H1 (cell line): Measurements from ENCODE around the gene HES4. TPM values are rescaled to one million over a fixed set of nuclear protein-coding genes. Genes with fewer than 3 reads are reported as not detected.

Source experiments
- CTCF ChIA-PET: fragments of 300-600 bp; sonication (Branson Sonifier 250); formaldehyde crosslinking; loops from one replicate; lab custom pipeline; 2021; ENCODE audit not compliant: partially characterized antibody; lab: Charles Lee
- POLR2A ChIA-PET: fragments of 300-600 bp; sonication (Branson Sonifier 250); formaldehyde crosslinking; loops from one replicate; lab custom pipeline; 2021; ENCODE audit warnings: inconsistent platforms; ENCODE audit not compliant: partially characterized antibody; lab: Charles Lee
- DNase-seq, 2 experiments: peaks; one replicate each; pipeline versions ENCODE4 v3.0.0 to v3.0.0-alpha.2; 2010 to 2022; ENCODE audit warnings: low spot score in 2 of 2, low read depth in 1 of 2, mixed read lengths in 1 of 2
- FAIRE-seq: peaks from 2 replicates; lab custom pipeline; 2011; peaks lifted over from hg19 to GRCh38; lab: Jason Lieb, UNC
- H2AFZ ChIP-seq: 2 replicates; pipeline ENCODE4 v1.8.1; 2012; ENCODE audit warnings: low read length, inconsistent platforms
- H2AK5ac ChIP-seq: 2 replicates; pipeline ENCODE4 v1.6.1; 2013; ENCODE audit warnings: low read depth, low read length
- H2BK120ac ChIP-seq: replicated peaks from 2 replicates; pipeline ENCODE3; 2013; ENCODE audit warnings: low read depth, low read length, inconsistent platforms
- H2BK12ac ChIP-seq: 2 replicates; pipeline ENCODE4 v1.6.1; 2013; ENCODE audit warnings: low read depth, low read length
- H2BK15ac ChIP-seq: 2 replicates; pipeline ENCODE4 v1.6.1; 2013; ENCODE audit warnings: low read length
- H2BK20ac ChIP-seq: 2 replicates; pipeline ENCODE4 v1.6.1; 2013; ENCODE audit warnings: low read length
- H2BK5ac ChIP-seq: 2 replicates; pipeline ENCODE4 v1.6.1; 2013; ENCODE audit warnings: low read depth, low read length
- H3K14ac ChIP-seq: 2 replicates; pipeline ENCODE4 v1.6.1; 2013; ENCODE audit warnings: inconsistent platforms; ENCODE audit not compliant: insufficient read length
- H3K18ac ChIP-seq: 2 replicates; pipeline ENCODE4 v1.6.1; 2013; ENCODE audit warnings: low read length; ENCODE audit errors: extremely low read depth
- H3K23ac ChIP-seq: 2 replicates; pipeline ENCODE4 v1.6.1; 2013; ENCODE audit warnings: inconsistent platforms; ENCODE audit not compliant: insufficient read length
- H3K23me2 ChIP-seq: 2 replicates; pipeline ENCODE4 v1.6.1; 2013; ENCODE audit warnings: low read depth, low read length
- H3K27ac ChIP-seq: 2 replicates; pipeline ENCODE4 v1.6.1; 2011; ENCODE audit warnings: low read depth, low read length, inconsistent platforms
- H3K27me3 ChIP-seq, 4 experiments: replicated peaks in 1 of 4; 1 replicate in 1 of 4; 2 replicates in 3 of 4; pipeline versions ENCODE4 v1.6.1 to v1.8.1; 2011 to 2013; ENCODE audit warnings: low read length in 3 of 4, mild to moderate bottlenecking in 3 of 4, inconsistent platforms in 2 of 4, mixed read lengths in 2 of 4, moderate library complexity in 1 of 4; ENCODE audit not compliant: control insufficient read depth in 3 of 4, insufficient read depth in 3 of 4; ENCODE audit errors: extremely low read depth in 1 of 4
- H3K36me3 ChIP-seq, 4 experiments: 2 replicates each; pipeline versions ENCODE4 v1.6.1 to v1.8.1; 2011 to 2013; ENCODE audit warnings: mild to moderate bottlenecking in 4 of 4, low read length in 3 of 4, moderate library complexity in 2 of 4, control low read depth in 1 of 4, inconsistent platforms in 1 of 4; ENCODE audit not compliant: insufficient read depth in 4 of 4, control insufficient read depth in 2 of 4
- H3K4ac ChIP-seq: replicated peaks from 2 replicates; pipeline ENCODE3; 2013; ENCODE audit warnings: low read length, low read depth, mixed read lengths, inconsistent platforms; ENCODE audit not compliant: insufficient read length
- H3K4me1 ChIP-seq, 4 experiments: replicated peaks in 1 of 4; 1 replicate in 1 of 4; 2 replicates in 3 of 4; pipeline versions ENCODE4 v1.6.1 to v1.8.1; 2011 to 2013; ENCODE audit warnings: low read length in 3 of 4, inconsistent platforms in 2 of 4, mixed read lengths in 1 of 4; ENCODE audit not compliant: insufficient read depth in 4 of 4, control insufficient read depth in 3 of 4
- H3K4me2 ChIP-seq, 2 experiments: 2 replicates each; pipeline versions ENCODE4 v1.6.1 to v1.8.1; 2011 to 2013; ENCODE audit warnings: low read depth in 2 of 2, low read length in 2 of 2, control low read depth in 1 of 2, inconsistent platforms in 1 of 2, mild to moderate bottlenecking in 1 of 2; ENCODE audit not compliant: insufficient read depth in 1 of 2
- H3K4me3 ChIP-seq, 4 experiments: fragments of 200-600, 300-600 bp in 1 of 4; sonication (generic), shearing (Covaris generic), sonication (Bioruptor Twin) in 1 of 4; 2 replicates each; pipeline versions ENCODE4 v1.5.1 to v1.8.1; 2011 to 2016; ENCODE audit warnings: low read length in 4 of 4, low read depth in 3 of 4, control low read depth in 2 of 4, inconsistent platforms in 2 of 4, mild to moderate bottlenecking in 2 of 4, mixed read lengths in 1 of 4, moderate library complexity in 1 of 4; ENCODE audit not compliant: insufficient read depth in 2 of 4; ENCODE audit errors: extremely low read depth in 1 of 4
- H3K56ac ChIP-seq: replicated peaks from 2 replicates; pipeline ENCODE3; 2013; ENCODE audit warnings: low read depth, mild to moderate bottlenecking, mixed read lengths, low read length, inconsistent platforms; ENCODE audit not compliant: insufficient read length
- H3K79me1 ChIP-seq: 2 replicates; pipeline ENCODE4 v1.6.1; 2013; ENCODE audit warnings: low read depth, low read length, control low read depth
- H3K79me2 ChIP-seq, 2 experiments: 2 replicates each; pipeline versions ENCODE4 v1.6.1 to v1.8.1; 2012 to 2013; ENCODE audit warnings: low read length in 2 of 2, mild to moderate bottlenecking in 2 of 2, inconsistent platforms in 1 of 2; ENCODE audit not compliant: insufficient read depth in 2 of 2, control insufficient read depth in 1 of 2
- H3K9ac ChIP-seq, 4 experiments: replicated peaks in 1 of 4; 1 replicate in 1 of 4; 2 replicates in 3 of 4; pipeline versions ENCODE4 v1.6.1 to v1.8.1; 2011 to 2013; ENCODE audit warnings: low read depth in 3 of 4, low read length in 3 of 4, control low read depth in 2 of 4, mild to moderate bottlenecking in 2 of 4, moderate library complexity in 2 of 4, inconsistent platforms in 1 of 4; ENCODE audit errors: extremely low read depth in 1 of 4
- H3K9me3 ChIP-seq, 2 experiments: 2 replicates each; pipeline versions ENCODE4 v1.6.1 to v1.8.1; 2012 to 2013; ENCODE audit warnings: mild to moderate bottlenecking in 2 of 2, moderate library complexity in 2 of 2, control low read depth in 1 of 2, inconsistent platforms in 1 of 2, low read depth in 1 of 2, low read length in 1 of 2, mixed read lengths in 1 of 2; ENCODE audit not compliant: insufficient read depth in 2 of 2
- H4K20me1 ChIP-seq, 2 experiments: replicated peaks in 1 of 2; 2 replicates each; pipeline versions ENCODE3 to v1.8.1; 2011 to 2013; ENCODE audit warnings: inconsistent platforms in 2 of 2, low read length in 2 of 2, mild to moderate bottlenecking in 1 of 2; ENCODE audit not compliant: insufficient read depth in 2 of 2, control insufficient read depth in 1 of 2
- H4K5ac ChIP-seq: 2 replicates; pipeline ENCODE4 v1.6.1; 2013; ENCODE audit warnings: low read length, low read depth, mixed read lengths, inconsistent platforms; ENCODE audit not compliant: insufficient read length
- H4K8ac ChIP-seq: 2 replicates; pipeline ENCODE4 v1.8.0; 2013; ENCODE audit warnings: mild to moderate bottlenecking, moderate library complexity, low read length, inconsistent platforms; ENCODE audit not compliant: insufficient read depth; ENCODE audit errors: extremely low read depth
- H4K91ac ChIP-seq: replicated peaks from 2 replicates; pipeline ENCODE3; 2013; ENCODE audit warnings: low read length, mixed read lengths, inconsistent platforms; ENCODE audit not compliant: insufficient read length
- ATF2 ChIP-seq: IDR thresholded peaks from 2 replicates; pipeline ENCODE4 v1.6.1; 2012; ENCODE audit warnings: low read length, inconsistent platforms
- ATF3 ChIP-seq: IDR thresholded peaks from 2 replicates; pipeline ENCODE4 v1.6.1; 2011; ENCODE audit warnings: low read depth, mild to moderate bottlenecking, low read length; ENCODE audit not compliant: insufficient read depth
- CEBPB ChIP-seq: IDR thresholded peaks from 2 replicates; pipeline ENCODE4 v1.6.1; 2012; ENCODE audit warnings: low read depth, low read length
- EP300 ChIP-seq, 2 experiments: IDR thresholded peaks; 1 replicate in 1 of 2; 2 replicates in 1 of 2; pipeline ENCODE4 v1.6.1; 2011 to 2012; ENCODE audit warnings: low read depth in 2 of 2, low read length in 2 of 2, mild to moderate bottlenecking in 2 of 2, borderline replicate concordance in 1 of 2, inconsistent platforms in 1 of 2, moderate library complexity in 1 of 2
- HDAC2 ChIP-seq, 2 experiments: fragments of 300-600 bp in 1 of 2; sonication (generic) in 1 of 2; IDR thresholded peaks; 2 replicates each; pipeline ENCODE4 v1.6.1; 2011 to 2012; ENCODE audit warnings: low read depth in 2 of 2, low read length in 2 of 2, mild to moderate bottlenecking in 2 of 2, moderate library complexity in 2 of 2, borderline replicate concordance in 1 of 2, inconsistent platforms in 1 of 2
- SIX5 ChIP-seq: IDR thresholded peaks from 2 replicates; pipeline ENCODE4 v1.6.1; 2011; ENCODE audit warnings: mild to moderate bottlenecking, low read depth, low read length
- ZNF274 ChIP-seq: IDR thresholded peaks from 2 replicates; pipeline ENCODE4 v1.7.0; 2012; ENCODE audit warnings: low read length, borderline replicate concordance; ENCODE audit errors: extremely low read depth
- WGBS, 2 experiments: shearing (Covaris generic) in 1 of 2; methylation state at CpG; one replicate each; pipeline versions ENCODE4 v1.1.6 to v1.1.7; 2013 to 2015; ENCODE audit warnings: low lambda C conversion rate in 2 of 2, mixed read lengths in 2 of 2, inconsistent platforms in 1 of 2, low coverage in 1 of 2, missing lambda C conversion rate in 1 of 2; ENCODE audit not compliant: insufficient replicate concordance in 2 of 2, insufficient coverage in 1 of 2, insufficient read length in 1 of 2; ENCODE audit errors: extremely low coverage in 1 of 2, missing lambda C conversion rate in 1 of 2; 5-methylcytosine and 5-hydroxymethylcytosine counted together
- polyA plus RNA-seq, 7 experiments: library from polyadenylated mRNA; depleted of rRNA in 3 of 7; stranded (reverse) in 5 of 7; unstranded in 2 of 7; fragments of >200 nt in 5 of 7; fragments of 200-250 nt in 2 of 7; gene quantifications; 1 replicate in 5 of 7; 2 replicates in 1 of 7; 4 replicates in 1 of 7; pipeline versions ENCODE4 v1.2.1 to v1.2.3, GENCODE V29; 2011 to 2013; ENCODE audit warnings: missing spikeins in 2 of 7, mixed read lengths in 2 of 7
- total RNA-seq: library from RNA; stranded (reverse); fragmentation: NEBNext Ultra II Directional; extraction: Animal tissue kit (Norgen Biotek cat#: 25700); gene quantifications from 2 replicates; pipeline ENCODE4 v1.2.1, GENCODE V29; 2021
- TF ChIP-seq, protein P1 (sequence below), 3 experiments: IDR thresholded peaks; 1 replicate in 2 of 3; 2 replicates in 1 of 3; pipeline versions ENCODE4 v1.5.1 to v1.6.1; 2011; ENCODE audit warnings: low read length in 3 of 3, mild to moderate bottlenecking in 3 of 3, inconsistent platforms in 2 of 3, low read depth in 1 of 3, moderate library complexity in 1 of 3; ENCODE audit not compliant: insufficient read depth in 1 of 3; ENCODE audit errors: control extremely low read depth in 1 of 3

HES4 gene
- total and polyA plus RNA-seq, 2 of the 8 experiments (the other 6 are each of a cell fraction or from before 2014, with no cell fraction given) = 2.8 to 3.5 TPM

GRCh38 chr1:992362-992761 is 7.5 kb downstream of the HES4 start:
- no peak overlapping the region for H3K18ac ChIP-seq
- peaks cover 4% of the 10 kb centered on the region; the same call in 1 of the 2 replicates for H3K23me2 ChIP-seq
- no peak overlapping the region for H4K8ac ChIP-seq
- no peak for FAIRE-seq
- H3K9ac ChIP-seq = no peak overlapping the region
- H2BK5ac ChIP-seq = no peak overlapping the region
- no peak overlapping the region for H2BK120ac ChIP-seq
- H3K23ac ChIP-seq = no peak overlapping the region
- H3K4me1 ChIP-seq = peaks cover 0 to 4% (median 3%) of the 10 kb centered on the region in 4 experiments; a peak in 4 of 7 replicates
- H2BK20ac ChIP-seq = no peak overlapping the region
- no peak overlapping the region for H3K14ac ChIP-seq
- H4K91ac ChIP-seq = no peak overlapping the region
- CTCF ChIA-PET = interaction anchor here (0.7 to 7.7 kb wide), 6 partner anchors 10 to 805 kb away, joined by 3 to 86 read pairs (median 4); partner anchors contain the start of gene PERM1
- H3K4me3 ChIP-seq = no peak overlapping the region
- H2AFZ ChIP-seq = no peak overlapping the region
- H2BK12ac ChIP-seq = no peak overlapping the region
- H4K20me1 ChIP-seq = peaks cover 0 to 5% of the 10 kb centered on the region in 2 experiments
- H3K79me2 ChIP-seq = no peaks in the 10 kb centered on the region
- H4K5ac ChIP-seq = no peak overlapping the region
- 83% methylated on average over 7 of the region's 7 CpGs; no CpG with 5 or more reads in 1 of the 2 experiments for WGBS, 2 experiments
- H3K56ac ChIP-seq = no peak overlapping the region
- no peak overlapping the region for H2BK15ac ChIP-seq
- no peaks in the 10 kb centered on the region for H3K9me3 ChIP-seq
- no peak overlapping the region for H3K27ac ChIP-seq
- H3K4me2 ChIP-seq = no peak overlapping the region
- POLR2A ChIA-PET = no interaction called here
- H3K27me3 ChIP-seq = peaks cover 8 to 46% (median 35%) of the 10 kb centered on the region in 4 experiments
- no peak overlapping the region for H3K4ac ChIP-seq
- no peaks in the 10 kb centered on the region for H3K36me3 ChIP-seq
- no peak for DNase-seq
- H3K79me1 ChIP-seq = no peaks in the 10 kb centered on the region
- no peak overlapping the region for H2AK5ac ChIP-seq
- TF ChIP-seq CEBPB (no peak), SIX5 (no peak), ATF2 (no peak), HDAC2 (IDR thresholded peaks at IDR 0.05; ENCODE audit: borderline replicate concordance in 1 of 2, low read depth in 2 of 2, low read length in 2 of 2) (no peak), ZNF274 (no peak), EP300 (IDR thresholded peaks at IDR 0.05; ENCODE audit: borderline replicate concordance in 1 of 2, low read depth in 2 of 2, low read length in 2 of 2) (no peak), ATF3 (no peak)
- TF ChIP-seq, protein P1, sequence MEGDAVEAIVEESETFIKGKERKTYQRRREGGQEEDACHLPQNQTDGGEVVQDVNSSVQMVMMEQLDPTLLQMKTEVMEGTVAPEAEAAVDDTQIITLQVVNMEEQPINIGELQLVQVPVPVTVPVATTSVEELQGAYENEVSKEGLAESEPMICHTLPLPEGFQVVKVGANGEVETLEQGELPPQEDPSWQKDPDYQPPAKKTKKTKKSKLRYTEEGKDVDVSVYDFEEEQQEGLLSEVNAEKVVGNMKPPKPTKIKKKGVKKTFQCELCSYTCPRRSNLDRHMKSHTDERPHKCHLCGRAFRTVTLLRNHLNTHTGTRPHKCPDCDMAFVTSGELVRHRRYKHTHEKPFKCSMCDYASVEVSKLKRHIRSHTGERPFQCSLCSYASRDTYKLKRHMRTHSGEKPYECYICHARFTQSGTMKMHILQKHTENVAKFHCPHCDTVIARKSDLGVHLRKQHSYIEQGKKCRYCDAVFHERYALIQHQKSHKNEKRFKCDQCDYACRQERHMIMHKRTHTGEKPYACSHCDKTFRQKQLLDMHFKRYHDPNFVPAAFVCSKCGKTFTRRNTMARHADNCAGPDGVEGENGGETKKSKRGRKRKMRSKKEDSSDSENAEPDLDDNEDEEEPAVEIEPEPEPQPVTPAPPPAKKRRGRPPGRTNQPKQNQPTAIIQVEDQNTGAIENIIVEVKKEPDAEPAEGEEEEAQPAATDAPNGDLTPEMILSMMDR (IDR thresholded peaks at IDR 0.05; ENCODE audit: control extremely low read depth in 1 of 3, insufficient read depth in 1 of 3, low read depth in 1 of 3, low read length in 3 of 3) = no peak
